Activated CD4-positive, alpha-beta T cell treated with anti-CD3 and anti-CD28 coated beads, Interleukin-2, amount 50 U/mL, for 16 hours (primary cell): ENCODE measurements around the gene RAB31.
A peak's percentile ranks its signal among the peaks of the same experiment; 100 is the strongest.

ENCODE experiments used
- DNase-seq: peaks from one replicate; pipeline ENCODE4 v3.0.0-alpha.2; 2020

Gene RAB31

DNA sequence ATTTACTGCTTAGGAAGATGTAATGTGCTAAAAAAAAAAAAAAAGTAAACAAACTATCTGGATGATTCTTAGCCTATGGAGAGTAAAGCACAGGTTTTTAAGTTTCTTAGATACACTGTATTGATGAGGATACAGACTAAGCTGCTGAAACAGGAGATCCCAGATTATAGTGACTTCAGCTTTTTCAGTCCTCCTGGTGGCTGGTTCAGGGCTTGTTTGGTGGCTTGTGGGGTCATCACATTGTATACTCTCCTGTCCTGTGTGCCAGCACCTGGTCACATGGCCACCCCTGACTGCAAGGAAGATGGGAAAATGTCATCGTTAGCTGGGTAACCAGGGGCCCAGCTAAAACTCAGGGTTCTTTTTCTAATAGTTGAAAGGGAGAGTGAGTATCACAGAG, 31.4 kb downstream of the RAB31 start:
- no peak for DNase-seq

DNA sequence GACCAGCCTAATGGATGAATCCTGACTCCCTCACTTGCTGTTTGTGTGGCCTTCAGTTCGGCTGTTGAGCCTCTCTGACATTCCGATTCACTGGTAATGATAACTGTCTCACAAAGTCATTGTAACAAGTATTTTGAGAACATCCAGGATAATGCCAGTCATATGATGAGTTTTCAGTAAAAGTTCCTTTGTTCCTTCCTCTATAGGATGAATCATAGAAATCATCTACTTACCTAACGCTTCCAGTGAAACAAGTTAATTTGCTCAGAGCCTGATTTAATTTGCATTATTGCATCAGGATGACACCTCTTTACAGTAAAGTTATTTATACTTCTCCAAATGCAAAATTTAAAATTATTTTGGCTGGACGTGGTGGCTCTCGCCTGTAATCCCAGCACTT, 32.0 kb downstream of the RAB31 start:
- no peak for DNase-seq

DNA sequence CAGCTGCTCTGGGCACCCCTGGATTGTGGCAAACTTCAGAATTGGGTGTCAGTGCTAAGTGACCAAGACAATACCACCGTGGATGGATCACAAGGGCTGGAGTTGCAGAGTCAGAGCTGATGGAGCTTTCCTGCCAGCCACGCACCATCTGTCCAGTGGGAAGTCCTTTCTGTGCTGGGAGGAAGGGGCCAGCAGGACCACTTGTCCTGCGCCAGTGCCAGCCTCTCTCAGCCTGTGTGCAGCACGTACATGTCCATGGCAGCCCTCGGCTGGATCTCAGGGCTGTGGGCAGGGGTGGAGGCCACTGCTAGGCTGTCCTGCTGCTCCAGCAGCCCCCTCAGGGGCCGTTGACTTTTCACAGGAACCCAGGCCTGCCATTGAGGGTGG, 33.3 kb downstream of the RAB31 start:
- DNase-seq, result no peak

DNA sequence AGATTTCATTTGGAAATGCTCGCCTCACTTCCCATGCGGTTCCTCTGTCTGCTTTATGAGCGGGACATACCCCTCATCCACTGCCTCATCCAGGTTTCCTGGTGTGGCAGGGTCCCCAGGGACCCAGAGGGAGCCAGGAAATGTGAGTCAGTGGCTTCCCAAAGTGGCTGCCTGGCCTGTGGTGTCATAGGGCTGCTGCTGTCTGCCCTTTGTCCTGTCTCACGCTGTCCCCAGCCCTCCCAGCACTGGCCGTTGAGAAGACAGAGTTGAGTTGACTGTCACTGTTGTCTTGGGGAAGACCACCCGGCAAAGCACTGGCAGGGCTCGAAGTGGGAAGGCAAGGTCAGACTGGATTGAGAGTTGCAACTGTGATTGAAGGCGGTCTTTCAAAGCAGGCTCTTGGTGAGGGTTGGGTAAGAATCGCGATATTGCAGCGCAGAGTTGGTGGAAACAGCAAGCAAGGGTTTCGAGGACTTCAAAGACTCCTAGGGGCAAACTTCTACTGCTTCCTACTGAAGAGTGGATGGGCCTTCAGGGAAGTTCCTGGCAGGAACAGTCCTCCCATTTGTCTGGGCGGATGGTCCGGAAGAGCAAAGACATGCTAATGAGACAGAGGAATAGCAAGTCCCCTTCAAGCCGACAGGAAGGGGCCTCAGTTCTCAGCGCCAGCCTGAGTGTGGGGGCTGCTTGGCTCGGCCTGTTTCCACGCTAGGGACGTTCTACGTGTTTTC, 33.9 kb downstream of the RAB31 start:
- no peak for DNase-seq

DNA sequence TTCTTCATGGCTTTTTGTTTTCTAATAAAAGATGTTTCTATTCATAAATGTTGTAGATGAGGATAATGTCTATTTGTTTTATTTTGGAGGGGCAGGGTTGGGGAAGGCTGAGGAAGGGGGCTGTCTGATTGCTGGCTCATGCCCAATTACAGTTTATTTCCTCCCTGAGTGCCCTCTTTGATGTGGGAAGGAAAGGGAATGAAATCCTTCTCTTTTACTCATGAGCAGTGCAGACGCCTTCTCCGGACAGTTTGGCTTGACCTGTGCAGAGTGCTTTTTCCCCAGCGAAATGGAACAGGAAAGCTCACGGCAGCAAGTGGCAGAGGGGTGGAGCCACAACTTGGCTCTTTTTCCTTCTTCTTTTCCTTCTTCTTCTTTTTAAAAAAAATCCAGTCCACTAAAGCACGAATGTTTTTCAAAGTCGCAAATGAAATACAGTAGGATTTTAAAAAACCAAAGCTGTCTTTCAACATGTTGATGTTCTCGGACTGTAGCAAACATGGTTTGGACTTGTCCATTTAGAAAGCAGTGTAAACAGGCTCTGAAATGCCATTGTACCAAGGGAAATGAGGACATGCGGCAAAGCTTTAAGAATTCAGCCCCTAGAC, 34.5 kb downstream of the RAB31 start:
- DNase-seq, result no peak

DNA sequence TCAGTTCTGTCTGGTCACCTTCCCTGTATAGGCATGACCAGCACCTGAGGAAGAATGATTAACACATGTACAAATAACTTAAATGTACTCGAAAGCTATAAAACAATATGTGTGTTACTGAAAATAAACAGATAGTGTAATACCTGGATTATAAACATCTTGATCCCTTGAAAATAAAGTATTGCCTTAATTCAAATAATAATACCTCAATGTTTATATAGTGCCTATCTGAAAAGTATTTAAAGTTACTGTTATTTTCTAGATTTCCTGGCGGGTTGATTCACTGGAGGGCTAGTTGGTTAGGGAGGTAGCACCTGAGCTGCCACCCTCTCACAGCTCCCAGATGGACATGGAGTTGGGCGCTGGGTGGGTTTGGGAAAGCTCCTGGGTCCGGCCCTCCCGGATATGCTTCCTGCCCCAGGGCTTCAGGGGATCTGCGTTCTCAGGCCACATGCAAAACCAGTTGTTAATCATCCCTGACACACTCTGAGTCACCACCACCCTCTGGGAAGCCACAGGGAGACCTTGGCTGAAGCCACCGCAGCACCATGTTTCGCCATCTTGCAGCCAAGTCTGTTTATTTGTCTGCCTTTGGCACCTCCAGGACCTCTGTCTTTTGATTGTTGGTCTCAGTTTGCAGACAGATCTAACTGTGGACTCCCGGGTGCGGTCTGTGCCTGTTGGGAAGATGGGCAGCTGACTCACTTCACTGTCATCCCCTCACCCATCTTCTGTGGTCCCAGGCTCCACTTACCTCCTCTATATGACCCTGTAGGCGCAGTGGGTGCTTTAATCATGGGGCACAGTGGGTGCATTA, 35.3 kb downstream of the RAB31 start:
- peak; percentile 3 for DNase-seq

DNA sequence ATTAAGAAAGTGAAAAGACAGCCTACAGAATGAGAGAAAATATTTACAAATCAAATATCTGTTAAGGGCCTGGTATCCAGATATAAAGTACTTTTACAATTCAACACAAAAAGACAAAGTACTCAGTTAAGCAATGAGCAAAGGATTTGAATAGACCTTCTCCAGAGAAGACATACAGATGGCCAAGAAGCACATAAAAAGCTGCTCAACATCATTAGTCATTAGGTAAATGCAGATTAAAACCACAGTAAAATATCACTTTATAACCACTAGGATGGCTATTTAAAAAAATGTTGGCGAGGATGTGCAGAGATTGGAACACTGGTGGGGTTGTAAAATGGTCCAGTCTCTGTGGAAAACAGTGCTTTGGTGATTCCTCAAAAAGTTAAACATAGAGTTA, 38.9 kb downstream of the RAB31 start:
- DNase-seq, result no peak

DNA sequence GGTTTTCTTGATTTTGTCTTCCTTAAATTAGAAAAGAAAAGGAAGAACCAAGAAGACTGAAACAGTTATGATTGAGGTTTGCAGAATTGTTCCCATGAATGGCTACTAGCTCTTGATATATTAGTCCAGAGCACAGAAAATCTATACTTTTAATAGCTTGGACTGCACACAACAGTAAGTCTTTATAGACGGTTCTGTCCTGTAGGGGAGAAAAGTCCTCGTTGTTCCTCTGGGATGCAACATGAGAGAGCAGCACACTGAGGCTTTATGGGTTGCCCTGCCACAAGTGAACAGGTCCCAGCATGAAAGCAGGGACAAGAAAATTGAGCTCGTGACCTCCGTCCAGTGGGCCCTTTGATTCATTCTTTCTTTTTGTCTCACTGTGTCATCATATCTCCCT, 41.5 kb downstream of the RAB31 start:
- no peak for DNase-seq

DNA sequence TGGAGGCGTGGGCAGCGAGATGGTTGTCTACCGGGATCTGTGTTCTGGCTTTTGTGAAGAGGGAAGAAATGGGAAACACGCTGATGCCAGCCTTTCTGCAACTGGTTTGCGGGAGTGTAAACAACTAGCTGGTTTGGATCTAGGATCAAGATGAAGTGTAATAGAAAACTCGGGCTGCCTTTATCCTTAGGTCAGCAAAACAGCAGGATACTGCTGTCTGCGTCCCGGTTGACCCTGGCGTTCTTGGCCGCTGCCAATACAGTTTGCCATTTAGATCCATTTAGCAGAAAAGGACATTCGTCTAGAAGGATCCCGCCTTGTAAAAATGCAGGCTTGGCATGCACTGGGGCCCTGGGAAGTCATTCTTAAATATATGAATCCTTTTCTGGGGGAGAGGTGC, 42.0 kb downstream of the RAB31 start:
- no peak for DNase-seq

DNA sequence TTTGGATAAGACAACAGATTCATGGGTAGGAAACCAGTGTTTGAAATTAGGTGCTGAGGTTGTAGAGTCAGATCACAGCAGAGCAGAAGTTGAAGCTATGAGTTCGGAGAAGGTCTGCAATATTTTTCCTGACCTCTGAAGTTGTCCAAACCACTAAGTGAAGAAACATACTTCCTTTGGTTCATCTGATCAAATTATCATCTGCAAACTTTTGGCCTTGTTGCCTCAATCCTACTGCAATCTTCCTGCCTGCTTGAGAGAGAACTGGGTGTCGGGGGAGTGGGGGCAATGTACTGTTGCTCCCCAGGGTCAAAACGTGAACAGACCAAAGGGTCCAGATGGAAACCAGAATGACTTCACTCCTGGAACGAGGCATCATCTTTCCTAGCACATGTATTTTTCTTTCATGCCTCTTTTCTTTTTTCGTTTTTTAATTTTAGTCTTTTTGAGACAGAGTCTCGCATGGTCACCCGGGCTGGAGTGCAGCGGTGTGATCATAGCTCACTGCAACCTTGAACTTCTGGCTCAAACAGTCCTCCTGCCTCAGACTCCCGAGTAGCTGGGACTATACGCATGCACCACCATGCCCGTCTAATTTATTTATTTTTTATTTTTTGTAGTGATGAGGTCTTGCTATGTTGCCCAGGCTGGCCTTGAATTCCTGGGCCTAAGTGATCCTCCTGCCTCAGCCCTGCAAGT, 42.7 kb downstream of the RAB31 start:
- no peak for DNase-seq

DNA sequence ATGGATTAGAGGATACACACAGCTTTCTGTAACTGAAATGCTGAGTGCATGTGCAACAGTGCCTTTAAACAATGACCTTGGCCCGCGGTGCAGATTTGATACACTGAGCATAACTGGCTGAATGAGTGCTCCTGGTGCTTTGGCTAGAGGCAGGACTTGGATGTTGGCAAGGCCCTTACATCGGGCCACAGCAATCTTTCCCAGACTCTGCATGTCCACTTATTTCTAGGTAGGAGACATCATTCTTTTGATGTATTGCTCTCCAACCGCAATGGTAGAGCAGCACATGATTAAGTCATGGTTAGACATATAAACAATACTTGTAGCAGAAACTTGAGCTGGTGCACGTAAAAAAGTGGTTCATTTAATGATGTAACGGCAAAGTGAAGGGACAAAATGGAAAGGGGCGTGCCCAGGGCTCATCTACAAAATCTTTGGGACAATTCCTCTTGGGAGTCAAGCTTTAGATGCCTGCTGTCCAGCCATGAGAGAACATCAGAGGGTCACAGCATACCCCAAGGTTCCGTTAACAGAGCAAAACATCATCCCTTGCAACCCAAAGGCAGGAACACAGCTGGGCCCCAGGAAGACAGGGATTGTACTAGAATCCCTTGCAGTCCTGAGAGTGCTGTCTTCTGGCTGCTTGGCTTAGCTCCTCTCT, 43.4 kb downstream of the RAB31 start:
- DNase-seq, result no peak

DNA sequence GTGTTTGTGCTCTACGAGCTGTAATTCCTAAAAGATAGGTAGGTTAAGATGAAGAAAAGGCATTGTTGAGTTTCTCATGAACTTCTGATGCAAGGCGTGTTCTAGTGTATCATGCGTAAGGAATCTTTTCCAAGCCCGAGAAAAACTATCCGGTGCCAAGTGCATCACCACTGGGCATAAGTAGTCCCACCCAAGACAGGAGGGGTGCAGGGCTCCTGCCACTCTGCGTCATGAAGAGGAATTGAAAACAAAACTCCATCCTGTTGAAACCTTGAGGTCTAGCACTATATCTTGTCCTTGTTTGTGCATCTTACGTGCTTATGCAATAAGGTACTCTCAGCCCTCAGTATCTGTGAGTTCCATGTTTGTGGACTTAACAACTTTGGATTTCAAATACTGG, 45.7 kb downstream of the RAB31 start:
- DNase-seq, result no peak

DNA sequence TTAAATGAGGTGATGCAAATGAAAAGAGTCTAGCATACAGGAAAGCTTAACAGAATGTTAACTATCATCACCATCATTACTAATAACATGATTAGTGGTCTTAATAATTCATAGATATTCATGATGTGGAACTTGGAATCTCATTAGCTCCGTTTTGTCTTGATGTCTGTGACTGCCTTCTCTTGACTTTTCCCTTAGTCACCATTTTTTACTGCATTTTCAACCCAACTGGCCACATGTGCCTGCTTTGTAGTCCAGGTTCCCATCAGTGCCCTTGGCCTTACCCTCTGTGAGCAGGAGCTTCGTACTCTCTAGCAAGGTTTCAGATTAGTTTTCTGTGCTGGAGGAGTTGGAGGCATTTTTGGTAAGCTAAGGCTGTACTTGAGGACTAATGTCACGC, 47.0 kb downstream of the RAB31 start:
- no peak for DNase-seq

DNA sequence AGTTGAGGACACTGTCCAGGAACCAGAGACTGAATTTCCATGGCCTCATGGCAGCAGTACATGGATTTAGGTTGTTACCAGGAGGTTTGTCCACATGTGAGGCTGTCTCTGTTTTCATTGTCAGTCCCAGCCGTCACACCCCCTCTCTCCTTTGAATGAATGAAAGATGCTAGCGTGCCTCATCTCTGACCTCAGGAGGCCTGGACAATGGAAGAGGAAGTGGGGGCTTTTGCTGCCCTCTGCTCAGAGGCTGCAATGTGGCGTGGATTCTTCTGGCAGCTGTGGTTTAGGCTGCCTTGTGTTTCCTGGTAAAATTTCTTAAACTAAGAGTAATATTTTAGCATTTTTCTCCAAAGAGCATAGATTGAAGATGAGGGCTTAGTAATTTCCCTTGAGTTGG, 47.5 kb downstream of the RAB31 start:
- no peak for DNase-seq

DNA sequence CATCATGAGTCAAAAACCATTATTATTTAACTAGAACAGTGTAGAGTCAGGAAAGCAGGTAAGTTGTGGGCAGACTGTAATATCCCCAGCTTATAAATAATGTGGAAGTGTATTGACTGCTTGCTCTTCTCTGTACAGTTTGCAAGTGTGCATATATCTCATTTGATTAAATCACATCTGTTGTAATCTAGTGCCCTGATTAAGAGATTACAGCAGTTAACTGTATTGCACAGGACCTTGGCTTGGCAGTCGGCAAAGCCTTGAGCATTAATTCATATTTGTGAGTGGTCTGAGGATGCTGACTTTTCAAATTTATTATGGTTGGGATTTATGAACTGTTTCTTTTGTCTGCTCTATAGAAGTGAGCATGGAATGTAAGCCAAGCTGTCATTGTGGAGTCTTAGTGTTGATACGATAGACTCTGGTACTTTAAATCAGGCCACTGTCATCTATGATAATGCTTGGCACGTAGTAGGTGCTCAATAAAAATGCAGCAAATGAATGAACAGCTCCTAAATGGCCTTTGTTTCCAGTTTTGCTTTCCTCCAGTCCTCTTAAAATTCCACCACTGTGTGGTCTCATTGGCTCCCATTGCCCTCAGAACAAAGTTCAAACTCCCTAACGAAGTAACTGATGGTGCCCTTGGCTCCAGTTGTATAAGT, 48.3 kb downstream of the RAB31 start:
- DNase-seq, result no peak

DNA sequence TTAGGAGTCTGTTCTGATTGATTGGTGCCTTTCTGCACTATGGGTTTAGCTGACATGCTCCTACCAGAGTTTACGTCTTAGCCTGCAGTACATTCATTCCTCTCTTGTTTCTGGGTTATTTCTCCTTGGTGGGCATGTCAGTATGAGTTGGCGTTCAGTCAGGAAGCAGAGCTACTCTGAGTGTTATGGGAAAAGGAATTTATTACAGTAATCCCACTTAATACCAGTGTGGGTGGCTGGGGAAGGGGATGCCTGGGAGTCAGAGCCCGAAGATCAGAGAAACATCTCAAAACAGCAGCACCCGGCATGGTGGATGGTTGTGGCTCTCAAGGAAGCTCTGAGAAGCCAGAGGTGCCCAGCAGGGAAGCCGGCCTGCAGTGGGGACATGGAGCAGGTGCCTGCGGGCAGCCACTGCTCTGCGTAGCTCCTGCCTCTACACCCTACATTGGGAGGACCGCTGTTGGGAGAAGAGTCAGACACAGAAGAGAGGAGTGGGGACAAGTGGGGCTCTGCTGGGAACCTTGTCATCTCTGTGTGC, 48.9 kb downstream of the RAB31 start:
- no peak for DNase-seq

DNA sequence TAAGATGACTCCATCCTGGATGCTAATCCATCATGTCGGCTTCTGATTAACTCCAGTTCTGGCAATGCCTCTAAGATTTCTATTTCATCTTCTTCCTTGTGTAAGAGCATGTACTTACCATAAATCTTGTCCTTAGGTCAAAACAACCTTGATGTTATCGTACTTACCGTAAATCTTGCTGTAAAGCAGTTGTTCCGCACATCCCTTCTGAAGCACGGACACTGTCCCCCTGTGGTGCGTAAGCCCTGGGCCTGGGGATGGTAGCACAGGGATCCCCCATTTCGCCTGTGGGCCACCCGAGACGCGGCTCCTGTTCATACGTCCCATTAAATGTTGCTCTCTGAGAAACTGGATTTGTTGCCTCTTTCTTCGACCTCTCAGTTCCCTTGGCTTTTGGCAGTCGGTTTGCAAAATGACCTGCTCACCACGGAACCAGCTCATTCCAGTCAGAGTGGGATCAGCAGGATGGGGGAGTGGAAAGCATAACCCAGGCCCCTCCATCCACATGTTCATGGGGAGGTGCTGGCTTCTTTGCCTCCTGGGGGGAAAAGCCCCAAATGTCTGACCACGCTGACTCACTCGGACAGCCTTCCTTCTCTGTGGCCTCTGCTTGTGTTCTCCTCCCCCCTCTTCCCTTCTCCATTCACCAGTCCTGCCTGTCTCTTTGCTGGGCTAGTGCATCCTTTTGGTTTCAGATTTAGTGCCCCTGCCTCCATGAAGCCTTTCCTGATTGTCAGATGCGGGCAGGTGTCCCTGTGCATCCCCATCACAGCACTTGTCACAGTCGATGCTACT, 49.9 kb downstream of the RAB31 start:
- DNase-seq, result no peak

DNA sequence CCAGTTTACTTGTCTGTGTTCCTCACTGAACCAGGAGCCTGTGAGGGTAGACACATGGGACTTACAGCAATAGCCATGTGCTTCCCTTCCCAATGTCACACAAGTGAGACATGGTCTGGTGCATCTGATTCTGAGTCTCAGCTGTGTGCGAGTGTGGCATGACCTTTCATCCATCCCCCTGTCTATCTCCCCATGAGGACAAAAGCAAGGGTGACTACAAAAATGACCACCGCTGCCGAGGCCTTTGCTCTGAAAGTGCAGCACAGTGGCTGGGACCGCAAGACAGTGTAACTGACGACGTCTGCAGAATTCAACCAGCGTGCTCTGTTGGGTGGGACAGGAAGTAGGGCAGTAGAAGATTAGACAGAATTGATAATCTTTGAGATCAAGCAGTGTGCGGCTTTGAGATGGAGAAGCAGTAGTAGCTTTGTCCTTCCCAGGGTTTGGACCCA, 50.5 kb downstream of the RAB31 start:
- DNase-seq, result no peak

DNA sequence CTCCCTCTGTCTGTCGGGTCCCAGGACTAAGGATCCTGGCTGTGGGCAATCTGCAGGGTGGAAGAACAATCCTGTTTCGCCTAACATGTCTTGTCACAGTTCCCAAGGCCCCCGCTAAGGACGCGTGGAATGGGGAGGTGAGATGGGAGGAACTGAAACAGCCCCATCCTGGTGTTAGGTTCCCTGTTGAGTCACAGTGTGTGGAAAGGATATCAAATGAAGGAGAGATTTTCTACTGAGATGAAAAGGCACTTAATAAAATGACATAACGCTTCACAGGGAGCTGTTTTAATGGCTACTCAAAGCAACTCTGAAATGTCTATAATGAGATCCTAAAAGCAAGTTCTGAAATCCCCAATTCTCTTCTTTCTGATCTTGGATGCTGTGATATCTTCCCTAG, 52.5 kb downstream of the RAB31 start:
- no peak for DNase-seq

DNA sequence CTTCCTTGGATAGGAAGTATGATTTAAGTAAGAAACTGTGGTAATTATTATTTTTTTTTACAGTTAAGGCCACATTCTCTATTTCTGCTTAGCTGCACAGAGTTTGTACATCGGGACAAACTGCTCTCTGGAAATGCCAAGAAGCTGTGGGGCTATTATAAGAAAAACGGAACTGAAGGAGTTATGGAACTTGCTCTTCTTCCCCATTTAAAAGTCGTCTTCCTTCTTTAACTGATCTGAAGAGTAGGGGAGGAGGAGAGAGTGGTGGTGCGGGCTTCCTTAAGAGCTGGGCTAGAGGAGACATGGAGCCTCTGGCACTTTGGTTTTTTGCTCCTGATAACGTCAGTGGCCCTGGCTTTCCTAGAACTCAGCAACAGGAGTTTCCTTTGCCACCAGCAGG, 54.4 kb downstream of the RAB31 start:
- no peak for DNase-seq

DNA sequence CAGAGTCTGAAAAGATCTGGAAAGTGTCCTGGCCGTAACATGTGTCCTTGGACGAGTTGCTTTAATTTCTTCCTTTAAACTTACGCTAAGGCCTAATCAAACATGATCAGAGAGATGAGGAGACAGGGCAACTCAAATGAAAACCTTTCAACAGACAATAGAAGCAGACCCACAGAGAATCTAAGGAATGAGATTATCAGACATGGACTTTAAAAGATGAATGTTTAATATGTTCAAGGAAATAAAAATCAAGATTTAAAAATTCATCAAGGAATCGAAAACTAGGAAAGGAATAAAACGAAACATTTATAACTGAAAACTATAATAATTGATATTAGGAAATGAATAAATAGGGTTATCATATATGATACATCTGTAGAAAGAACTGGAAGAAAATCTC, 55.1 kb downstream of the RAB31 start:
- no peak for DNase-seq
